Astrocyte of the cerebellum (primary cell): ENCODE measurements around the gene CCDC88A.

Experiments used
- DNase-seq: peaks from one replicate; pipeline ENCODE4 v3.0.0-alpha.2; 2011; ENCODE audit warnings: low read depth
- H3K4me3 ChIP-seq: 2 replicates; pipeline ENCODE4 v1.5.1; 2011; ENCODE audit warnings: mild to moderate bottlenecking, low read depth, low read length, moderate library complexity
- in situ Hi-C: cut with HindIII; loops from 2 replicates; pipeline ENCODE4 v1.10.0; 2017; ENCODE audit warnings: low sequenced_read_pairs
- TF ChIP-seq, protein P1 (sequence below): IDR thresholded peaks from 2 replicates; pipeline ENCODE4 v1.5.1; 2012; ENCODE audit warnings: low read length, low read depth, moderate library complexity, mild to moderate bottlenecking; ENCODE audit errors: missing control alignments

Gene CCDC88A

DNA sequence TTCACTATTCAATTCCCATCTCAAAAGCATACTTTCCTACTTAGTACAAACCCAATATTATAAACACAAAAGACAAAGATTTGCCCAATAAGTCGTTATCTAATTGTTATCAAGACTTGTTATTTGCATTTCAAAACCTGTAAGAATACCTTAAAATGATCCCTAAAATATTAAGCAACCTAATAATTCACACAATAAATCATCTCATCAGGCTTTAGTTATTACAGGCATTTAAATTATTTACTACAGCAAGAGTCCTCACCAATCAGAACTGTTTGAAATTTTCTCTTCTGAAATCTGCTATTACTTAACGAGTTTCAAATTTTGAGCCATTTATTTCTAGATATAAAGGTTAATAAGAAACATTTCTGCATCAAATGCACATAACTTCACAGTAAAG, 1.6 kb downstream of the CCDC88A start:
- in situ Hi-C loops: no loop called here
- no peak for DNase-seq
- peak overlapping the region; percentile 84 for H3K4me3 ChIP-seq
- TF ChIP-seq, protein P1, sequence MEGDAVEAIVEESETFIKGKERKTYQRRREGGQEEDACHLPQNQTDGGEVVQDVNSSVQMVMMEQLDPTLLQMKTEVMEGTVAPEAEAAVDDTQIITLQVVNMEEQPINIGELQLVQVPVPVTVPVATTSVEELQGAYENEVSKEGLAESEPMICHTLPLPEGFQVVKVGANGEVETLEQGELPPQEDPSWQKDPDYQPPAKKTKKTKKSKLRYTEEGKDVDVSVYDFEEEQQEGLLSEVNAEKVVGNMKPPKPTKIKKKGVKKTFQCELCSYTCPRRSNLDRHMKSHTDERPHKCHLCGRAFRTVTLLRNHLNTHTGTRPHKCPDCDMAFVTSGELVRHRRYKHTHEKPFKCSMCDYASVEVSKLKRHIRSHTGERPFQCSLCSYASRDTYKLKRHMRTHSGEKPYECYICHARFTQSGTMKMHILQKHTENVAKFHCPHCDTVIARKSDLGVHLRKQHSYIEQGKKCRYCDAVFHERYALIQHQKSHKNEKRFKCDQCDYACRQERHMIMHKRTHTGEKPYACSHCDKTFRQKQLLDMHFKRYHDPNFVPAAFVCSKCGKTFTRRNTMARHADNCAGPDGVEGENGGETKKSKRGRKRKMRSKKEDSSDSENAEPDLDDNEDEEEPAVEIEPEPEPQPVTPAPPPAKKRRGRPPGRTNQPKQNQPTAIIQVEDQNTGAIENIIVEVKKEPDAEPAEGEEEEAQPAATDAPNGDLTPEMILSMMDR: no peak

DNA sequence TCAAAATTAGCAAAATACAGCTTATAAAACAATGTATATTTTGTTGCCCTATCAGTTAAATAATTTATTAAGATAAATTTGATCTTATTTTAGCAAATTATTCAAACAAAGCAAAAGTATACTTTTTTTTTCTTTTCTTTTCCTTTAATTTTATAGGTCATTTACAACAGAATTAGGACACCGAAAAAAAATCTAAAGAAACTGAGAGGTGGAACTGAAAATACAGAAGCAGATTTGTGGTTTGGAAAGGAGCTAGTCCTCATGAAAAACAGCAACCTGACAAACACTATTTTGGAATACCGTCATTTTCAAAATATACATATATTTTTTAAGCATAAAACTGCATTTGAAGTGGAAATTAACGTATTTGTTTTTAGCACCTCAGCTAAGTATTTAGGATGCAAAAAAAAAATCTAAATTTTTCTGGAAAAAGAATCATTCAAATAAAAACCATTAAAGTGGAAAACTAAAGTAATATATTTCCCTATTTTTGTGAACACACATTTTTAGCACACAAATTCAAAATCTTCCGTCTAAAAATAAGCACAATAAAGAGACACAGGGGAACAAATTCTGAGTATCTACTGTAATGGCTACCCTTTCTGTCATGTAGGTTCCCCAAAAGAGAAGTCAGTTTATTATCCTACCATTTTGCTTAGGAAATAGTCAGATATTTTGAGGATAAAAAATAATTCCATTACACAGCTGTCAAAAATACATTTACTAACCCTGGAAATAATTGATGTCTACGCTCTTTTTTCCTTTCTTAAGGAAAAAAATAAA, 2.7 kb downstream of the CCDC88A start:
- H3K4me3 ChIP-seq: peak overlapping the region; percentile 84
- in situ Hi-C loops: no loop called here
- no peak for DNase-seq
- TF ChIP-seq, protein P1: no peak

DNA sequence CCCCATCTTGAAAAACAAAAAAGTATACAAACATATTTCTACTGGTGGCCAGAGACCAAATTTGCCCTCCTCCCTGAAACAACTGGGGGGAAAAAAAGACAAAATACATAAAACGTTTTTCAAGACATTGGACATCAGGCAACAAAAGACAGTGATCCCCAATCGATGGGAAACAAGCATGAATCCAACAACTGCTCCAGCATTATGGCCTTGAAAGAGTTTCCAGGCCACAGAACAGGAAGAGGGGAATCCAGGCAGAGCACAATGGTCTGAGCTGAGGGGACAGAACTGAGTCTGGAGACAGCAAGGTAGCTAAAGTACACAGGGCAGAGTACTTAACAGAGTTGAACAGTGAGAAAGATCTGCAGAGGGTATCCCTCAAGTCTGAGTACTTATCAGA, 4.4 kb downstream of the CCDC88A start:
- DNase-seq: no peak
- TF ChIP-seq, protein P1: no peak
- in situ Hi-C loops: no loop called here
- H3K4me3 ChIP-seq: no peak overlapping the region

DNA sequence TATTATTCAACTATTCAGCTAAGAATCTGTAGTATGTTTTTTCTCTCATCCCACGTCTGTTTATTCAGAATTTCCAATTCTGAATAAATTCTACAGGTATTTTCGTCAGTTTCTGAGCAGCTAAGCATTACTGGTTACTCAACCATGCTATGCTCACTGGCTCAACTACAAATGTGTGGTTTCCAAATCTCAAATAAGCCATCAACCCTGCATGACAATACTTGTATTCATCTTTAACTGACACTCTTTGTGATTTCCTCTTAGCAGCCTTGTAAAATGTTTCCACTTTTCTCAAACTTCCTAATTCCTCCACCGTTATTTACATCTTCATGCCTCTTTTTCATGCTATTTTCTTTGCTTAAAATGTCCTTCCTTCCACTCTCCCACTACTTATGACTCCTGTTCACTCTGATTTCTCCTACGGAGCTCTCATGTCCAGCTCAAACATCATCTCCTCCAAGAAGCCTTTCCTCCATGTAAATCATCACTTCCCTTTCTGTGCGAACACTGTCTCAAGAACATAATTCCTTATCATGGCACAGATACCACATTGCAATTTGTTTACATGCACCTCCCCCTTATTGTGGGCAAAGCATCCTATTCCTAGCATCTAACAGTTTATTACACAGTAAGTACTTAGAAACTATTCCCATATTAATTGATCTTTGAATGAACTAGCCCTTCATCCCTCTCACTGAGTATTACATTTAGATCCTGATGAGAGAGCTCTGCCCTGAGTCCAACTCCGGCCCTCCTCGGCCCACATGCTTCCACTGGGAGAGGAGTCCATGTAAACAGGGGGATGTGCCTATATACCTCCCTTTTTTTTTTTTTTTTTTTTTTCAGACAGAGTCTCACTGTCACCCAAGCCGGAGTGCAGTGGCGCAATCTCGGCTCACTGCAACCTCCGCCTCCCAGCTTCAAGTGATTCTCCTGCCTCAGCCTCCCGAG, 10.5 kb downstream of the CCDC88A start:
- DNase-seq: no peak
- TF ChIP-seq, protein P1: no peak
- in situ Hi-C loops: no loop called here
- H3K4me3 ChIP-seq: peak overlapping the region; percentile 19

DNA sequence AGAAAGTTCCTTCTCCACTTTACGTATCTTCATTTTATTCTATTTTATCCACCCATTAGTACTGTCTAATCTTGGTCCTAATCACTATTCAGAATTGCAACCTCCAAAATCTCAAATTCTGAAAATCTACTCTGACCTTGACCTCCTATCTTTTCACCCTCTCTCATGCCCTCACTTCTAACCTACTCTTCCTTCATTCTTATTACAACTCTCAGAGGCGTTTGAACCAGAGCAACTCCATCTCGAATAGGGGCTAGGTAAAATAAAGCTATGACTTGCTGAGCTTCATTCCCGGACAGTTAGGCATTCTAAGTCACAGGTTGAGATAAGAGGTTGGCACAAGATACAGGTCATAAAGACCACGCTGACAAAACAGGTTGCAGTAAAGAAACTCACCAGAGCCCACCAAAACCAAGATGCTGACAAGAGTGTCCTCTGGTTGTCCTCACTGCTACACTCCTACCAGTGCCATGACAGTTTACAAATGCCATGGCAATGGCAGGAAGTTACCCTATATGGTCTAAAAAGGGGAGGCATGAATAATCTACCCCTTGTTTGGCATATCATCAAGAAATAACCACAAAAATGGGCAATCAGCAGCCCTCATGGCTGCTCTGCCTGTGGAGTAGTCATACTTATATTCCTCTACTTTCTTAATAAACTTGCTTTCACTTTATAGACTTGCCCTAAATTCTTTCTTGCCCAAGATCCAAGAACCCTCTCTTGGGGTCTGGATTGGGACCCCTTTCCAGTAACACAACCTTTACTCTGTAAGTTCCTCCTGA, 11.4 kb downstream of the CCDC88A start:
- in situ Hi-C loops: no loop called here
- no peak for DNase-seq
- TF ChIP-seq, protein P1: no peak
- peak overlapping the region; percentile 19 for H3K4me3 ChIP-seq

DNA sequence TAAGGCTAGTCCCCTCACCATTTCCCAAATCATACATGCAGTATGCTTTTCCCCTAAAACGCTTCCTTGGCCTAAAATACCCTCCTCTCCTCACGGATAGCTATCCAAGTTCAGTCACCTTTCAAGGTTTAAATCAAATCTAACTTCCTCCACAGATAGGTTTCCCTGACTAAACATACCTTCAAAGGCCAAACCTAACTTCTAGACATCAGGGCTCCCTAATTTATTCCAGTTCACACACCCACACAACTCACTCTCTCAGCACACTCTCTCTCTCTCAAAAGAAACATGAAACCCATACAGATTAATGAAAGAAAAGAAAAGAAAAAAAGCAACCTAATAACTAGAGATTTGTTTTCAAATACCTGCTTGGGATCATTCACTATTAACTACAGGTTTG, 14.5 kb downstream of the CCDC88A start:
- DNase-seq: no peak
- TF ChIP-seq, protein P1: no peak
- no peak overlapping the region for H3K4me3 ChIP-seq
- in situ Hi-C loops: no loop called here
